OCI-LY3 (cell line): ENCODE results near the gene RTP1.

Experiments
- EZH2phosphoT487 ChIP-seq: fragments of 200-600 bp; shearing (Covaris generic); IDR thresholded peaks from 2 replicates; pipeline ENCODE4 v1.6.1; 2018; ENCODE audit warnings: antibody characterized with exemption, mixed run types, low read depth
- TF ChIP-seq, protein P1 (sequence below): fragments of 200-600, 300-600 bp; sonication (generic); IDR thresholded peaks from 2 replicates; pipeline ENCODE4 v1.5.1; 2014; ENCODE audit warnings: antibody characterized with exemption, low read length, low read depth

DNA sequence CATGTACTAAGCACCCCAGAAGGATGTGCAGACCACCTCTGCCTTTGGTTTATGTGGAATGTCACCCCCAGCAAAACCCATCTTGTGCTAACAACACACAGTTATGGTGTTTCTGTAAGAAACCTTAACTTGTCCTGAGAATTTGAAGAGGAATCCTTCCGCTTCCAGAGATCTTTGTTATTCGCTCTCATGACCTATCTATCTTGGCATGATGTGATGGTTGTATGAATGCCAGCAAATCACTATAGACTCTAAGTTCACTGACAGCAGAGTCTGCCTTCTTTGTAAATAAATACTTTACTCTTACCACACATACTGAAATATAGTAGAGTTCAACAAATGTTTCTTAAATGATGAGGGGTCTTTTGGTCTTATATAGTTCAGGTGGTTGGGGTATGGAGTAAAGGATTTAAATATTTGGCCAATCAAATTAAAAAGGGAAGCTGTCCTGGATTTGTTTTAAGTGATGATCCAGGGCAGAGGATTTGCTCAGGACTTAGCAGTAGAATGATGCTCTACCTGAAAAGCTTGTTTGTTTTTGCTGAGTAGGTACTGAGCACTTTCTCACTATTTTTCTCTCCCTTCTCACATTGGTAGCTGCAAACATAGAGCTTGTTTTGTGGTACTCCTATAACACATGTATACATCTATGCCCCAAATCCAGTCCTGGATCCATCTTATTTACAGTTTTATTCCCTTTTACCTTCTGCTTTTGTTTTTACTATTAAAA, 27.9 kb upstream of the RTP1 start:
- TF ChIP-seq, protein P1, sequence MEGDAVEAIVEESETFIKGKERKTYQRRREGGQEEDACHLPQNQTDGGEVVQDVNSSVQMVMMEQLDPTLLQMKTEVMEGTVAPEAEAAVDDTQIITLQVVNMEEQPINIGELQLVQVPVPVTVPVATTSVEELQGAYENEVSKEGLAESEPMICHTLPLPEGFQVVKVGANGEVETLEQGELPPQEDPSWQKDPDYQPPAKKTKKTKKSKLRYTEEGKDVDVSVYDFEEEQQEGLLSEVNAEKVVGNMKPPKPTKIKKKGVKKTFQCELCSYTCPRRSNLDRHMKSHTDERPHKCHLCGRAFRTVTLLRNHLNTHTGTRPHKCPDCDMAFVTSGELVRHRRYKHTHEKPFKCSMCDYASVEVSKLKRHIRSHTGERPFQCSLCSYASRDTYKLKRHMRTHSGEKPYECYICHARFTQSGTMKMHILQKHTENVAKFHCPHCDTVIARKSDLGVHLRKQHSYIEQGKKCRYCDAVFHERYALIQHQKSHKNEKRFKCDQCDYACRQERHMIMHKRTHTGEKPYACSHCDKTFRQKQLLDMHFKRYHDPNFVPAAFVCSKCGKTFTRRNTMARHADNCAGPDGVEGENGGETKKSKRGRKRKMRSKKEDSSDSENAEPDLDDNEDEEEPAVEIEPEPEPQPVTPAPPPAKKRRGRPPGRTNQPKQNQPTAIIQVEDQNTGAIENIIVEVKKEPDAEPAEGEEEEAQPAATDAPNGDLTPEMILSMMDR: no peak
- TF ChIP-seq EZH2phosphoT487: no peak
